Ovary (tissue), 3 donors: ENCODE results near the gene FARS2.

Experiments
- CTCF ChIP-seq, 3 donors: fragments of 450-650 bp in 2 of 3; fragments of 200-600 bp in 1 of 3; IDR thresholded peaks; one replicate each; pipeline versions ENCODE4 v1.5.1 to v1.8.0; 2016 to 2022; ENCODE audit warnings: antibody characterized with exemption in 3 of 3, mild to moderate bottlenecking in 1 of 3
- EP300 ChIP-seq: sonication (generic); formaldehyde crosslinking; IDR thresholded peaks from one replicate; pipeline ENCODE4 v1.6.1; 2017; ENCODE audit warnings: antibody characterized with exemption
- POLR2A ChIP-seq: fragments of 450-650 bp; IDR thresholded peaks from one replicate; pipeline ENCODE4 v1.6.1; 2017; ENCODE audit warnings: antibody characterized with exemption, mild to moderate bottlenecking, moderate library complexity
- donor health status: DM: no; HTN: no; CAD: no.

GRCh38 chr6:5584078-5584482 lies 322.8 kb downstream of the FARS2 start:
- TF ChIP-seq POLR2A (no peak), CTCF (IDR thresholded peaks at IDR 0.05) (no peak), EP300 (no peak)
